H9 (cell line): ENCODE data around the gene DLAT. TPM values are rescaled to one million over a fixed set of nuclear protein-coding genes. Genes with fewer than 3 reads are reported as not detected.
A peak's percentile ranks its signal among the peaks of the same experiment; 100 is the strongest.

Source experiments
- DNase-seq: peaks from one replicate; pipeline ENCODE4 v3.0.0-alpha.2; 2017
- H2AFZ ChIP-seq: one replicate; pipeline ENCODE4 v1.6.1; 2013; ENCODE audit warnings: mild to moderate bottlenecking, low read length, control low read depth, moderate library complexity
- H2AK5ac ChIP-seq: 2 replicates; pipeline ENCODE4 v1.6.1; 2013; ENCODE audit warnings: low read length, control low read depth, mixed read lengths; ENCODE audit not compliant: insufficient read length
- H2BK120ac ChIP-seq: one replicate; pipeline ENCODE4 v1.6.1; 2013; ENCODE audit warnings: low read depth, mild to moderate bottlenecking, low read length, control low read depth, inconsistent platforms; ENCODE audit not compliant: poor library complexity, severe bottlenecking
- H2BK12ac ChIP-seq: 2 replicates; pipeline ENCODE4 v1.6.1; 2013; ENCODE audit warnings: low read length, control low read depth, mixed read lengths, low read depth; ENCODE audit not compliant: insufficient read length
- H2BK15ac ChIP-seq: 2 replicates; pipeline ENCODE4 v1.6.1; 2013; ENCODE audit warnings: low read depth, low read length, control low read depth
- H2BK20ac ChIP-seq: one replicate; pipeline ENCODE4 v1.6.1; 2013; ENCODE audit warnings: low read depth, mild to moderate bottlenecking, low read length, control low read depth, inconsistent platforms; ENCODE audit not compliant: poor library complexity, severe bottlenecking
- H2BK5ac ChIP-seq: 2 replicates; pipeline ENCODE4 v1.6.1; 2013; ENCODE audit warnings: low read length, control low read depth, mixed read lengths; ENCODE audit not compliant: insufficient read length
- H3K14ac ChIP-seq: 2 replicates; pipeline ENCODE4 v1.6.1; 2013; ENCODE audit warnings: low read length, control low read depth; ENCODE audit not compliant: insufficient read depth
- H3K18ac ChIP-seq: 2 replicates; pipeline ENCODE4 v1.6.1; 2013; ENCODE audit warnings: low read depth, mild to moderate bottlenecking, mixed read lengths, low read length, control low read depth; ENCODE audit not compliant: insufficient read length
- H3K23ac ChIP-seq: 2 replicates; pipeline ENCODE4 v1.6.1; 2013; ENCODE audit warnings: low read length, control low read depth, mixed read lengths, low read depth; ENCODE audit not compliant: insufficient read length
- H3K23me2 ChIP-seq: 2 replicates; pipeline ENCODE4 v1.6.1; 2013; ENCODE audit warnings: low read depth, mild to moderate bottlenecking, mixed read lengths, low read length, control low read depth; ENCODE audit not compliant: insufficient read length, poor library complexity, severe bottlenecking
- H3K27ac ChIP-seq: 2 replicates; pipeline ENCODE4 v1.5.1; 2013; ENCODE audit warnings: low read length, control low read depth, mixed read lengths, low read depth; ENCODE audit not compliant: insufficient read length
- H3K27me3 ChIP-seq: 2 replicates; pipeline ENCODE4 v1.6.1; 2013; ENCODE audit warnings: low read length, control low read depth, inconsistent platforms; ENCODE audit not compliant: insufficient read depth
- H3K4ac ChIP-seq: 2 replicates; pipeline ENCODE4 v1.6.1; 2013; ENCODE audit warnings: low read depth, mild to moderate bottlenecking, control low read depth, inconsistent platforms, low read length, moderate library complexity
- H3K4me1 ChIP-seq: 2 replicates; pipeline ENCODE4 v1.6.1; 2013; ENCODE audit warnings: low read length, control low read depth, inconsistent platforms; ENCODE audit not compliant: insufficient read depth
- H3K4me2 ChIP-seq: 2 replicates; pipeline ENCODE4 v1.6.1; 2013; ENCODE audit warnings: low read length, control low read depth, mixed read lengths; ENCODE audit not compliant: insufficient read length, insufficient read depth
- H3K56ac ChIP-seq: 2 replicates; pipeline ENCODE4 v1.6.1; 2013; ENCODE audit warnings: low read depth, mild to moderate bottlenecking, mixed read lengths, low read length, control low read depth; ENCODE audit not compliant: insufficient read length
- H3K79me1 ChIP-seq: 2 replicates; pipeline ENCODE4 v1.6.1; 2013; ENCODE audit warnings: low read depth, mild to moderate bottlenecking, moderate library complexity, low read length, control low read depth, inconsistent platforms; ENCODE audit not compliant: insufficient read depth, poor library complexity, severe bottlenecking
- H3K79me2 ChIP-seq: 2 replicates; pipeline ENCODE4 v1.6.1; 2013; ENCODE audit warnings: low read length, control low read depth, inconsistent platforms; ENCODE audit not compliant: insufficient read depth
- H3K9ac ChIP-seq: 2 replicates; pipeline ENCODE4 v1.6.1; 2013; ENCODE audit warnings: low read length, control low read depth, mixed read lengths; ENCODE audit not compliant: insufficient read length; ENCODE audit errors: extremely low read depth
- H3K9me3 ChIP-seq: one replicate; pipeline ENCODE4 v1.6.1; 2013; ENCODE audit warnings: low read depth, low read length, inconsistent platforms; ENCODE audit not compliant: control insufficient read depth
- H3T11ph ChIP-seq: one replicate; pipeline ENCODE4 v1.6.1; 2013; ENCODE audit warnings: mild to moderate bottlenecking, low read length, control low read depth, inconsistent platforms
- H4K20me1 ChIP-seq: one replicate; pipeline ENCODE4 v1.6.1; 2013; ENCODE audit not compliant: control insufficient read depth, insufficient read length, insufficient read depth
- H4K5ac ChIP-seq: 2 replicates; pipeline ENCODE4 v1.6.1; 2013; ENCODE audit warnings: low read depth, mild to moderate bottlenecking, mixed read lengths, low read length, control low read depth; ENCODE audit not compliant: insufficient read length
- H4K8ac ChIP-seq: replicated peaks from 2 replicates; pipeline ENCODE4 v1.6.1; 2013; ENCODE audit warnings: low read length, control low read depth, mixed read lengths, low read depth; ENCODE audit not compliant: insufficient read length
- H4K91ac ChIP-seq: 2 replicates; pipeline ENCODE4 v1.6.1; 2013; ENCODE audit warnings: low read depth, mild to moderate bottlenecking, moderate library complexity, mixed read lengths, low read length, control low read depth; ENCODE audit not compliant: insufficient read length
- H3K27ac Mint-ChIP-seq, 3 experiments: 2 replicates in 2 of 3; 3 replicates in 1 of 3; pipeline ENCODE4 v1.8.0; 2020 to 2021; ENCODE audit warnings: mixed read lengths in 3 of 3, mild to moderate bottlenecking in 1 of 3, moderate library complexity in 1 of 3
- H3K27me3 Mint-ChIP-seq: 2 replicates; pipeline ENCODE4 v1.8.0; 2021; ENCODE audit warnings: low read depth, mild to moderate bottlenecking, moderate library complexity, mixed read lengths
- H3K36me3 Mint-ChIP-seq, 3 experiments: 2 replicates in 2 of 3; 3 replicates in 1 of 3; pipeline ENCODE4 v1.8.0; 2020 to 2021; ENCODE audit warnings: low read depth in 3 of 3, mixed read lengths in 3 of 3; ENCODE audit not compliant: insufficient read depth in 1 of 3
- H3K4me1 Mint-ChIP-seq, 2 experiments: 2 replicates each; pipeline ENCODE4 v1.8.0; 2020; ENCODE audit warnings: mixed read lengths in 2 of 2
- H3K4me3 Mint-ChIP-seq, 2 experiments: 2 replicates in 1 of 2; 3 replicates in 1 of 2; pipeline ENCODE4 v1.8.0; 2020 to 2021; ENCODE audit warnings: mild to moderate bottlenecking in 2 of 2, mixed read lengths in 2 of 2, moderate library complexity in 1 of 2
- H3K9me3 Mint-ChIP-seq, 2 experiments: 2 replicates in 1 of 2; 3 replicates in 1 of 2; pipeline ENCODE4 v1.8.0; 2020; ENCODE audit warnings: mild to moderate bottlenecking in 2 of 2, mixed read lengths in 2 of 2, moderate library complexity in 1 of 2
- WGBS: extraction: QIAGEN DNeasy Blood & Tissue Kit; methylation state at CpG from one replicate; pipeline ENCODE4 v1.1.7; 2013; ENCODE audit warnings: missing lambda C conversion rate, low lambda C conversion rate, mixed read lengths; ENCODE audit not compliant: insufficient read length; ENCODE audit errors: extremely low coverage; 5-methylcytosine and 5-hydroxymethylcytosine counted together
- total RNA-seq: library from RNA; stranded (reverse); gene quantifications from 2 replicates; pipeline ENCODE4 v1.2.1, GENCODE V29; 2021
- TF ChIP-seq, protein P1 (sequence below): fragments of 200-600 bp; sonication (generic); conservative IDR thresholded peaks from 3 replicates; pipeline ENCODE4 v1.8.0; 2021; ENCODE audit warnings: antibody characterized with exemption, mild to moderate bottlenecking

The DLAT gene
- total RNA-seq, 1 experiment from 2014 or later, result 58.4 TPM

DNA sequence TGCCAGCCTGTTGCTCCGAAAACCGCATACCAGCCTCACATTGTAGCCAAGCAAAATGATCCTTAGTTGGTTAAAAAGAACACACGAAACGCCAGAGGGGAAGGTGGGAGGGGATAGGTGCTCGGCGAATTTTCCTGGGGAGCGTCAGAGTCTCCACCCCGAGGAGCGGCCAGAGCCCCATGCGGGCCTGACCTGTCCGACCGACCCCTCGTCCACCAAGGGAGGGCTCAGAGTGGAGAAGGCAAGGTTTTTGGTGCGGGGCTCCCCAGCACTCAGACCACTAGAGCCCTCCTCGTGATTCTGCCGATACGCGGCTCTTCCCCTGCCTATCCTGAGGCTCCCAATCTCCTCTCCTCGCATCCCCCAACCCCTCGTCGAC lies 48.5 kb upstream of the DLAT start:
- Histone ChIP-seq H3K9me3 (no peaks in the 10 kb centered on the region), H3K4ac (no peak overlapping the region), H3K56ac (no peak overlapping the region), H2BK15ac (no peak overlapping the region), H3K27me3 (no peaks in the 10 kb centered on the region), H3K18ac (peak overlapping the region; percentile 84), H4K20me1 (no peaks in the 10 kb centered on the region), H3K79me2 (no peaks in the 10 kb centered on the region), H4K5ac (no peak overlapping the region), H3K4me1 (peaks cover 4% of the 10 kb centered on the region; the same call in 1 of the 2 replicates), H3K23ac (no peak overlapping the region), H2BK5ac (no peak overlapping the region), H3K14ac (peak overlapping the region; percentile 44; the same call in 1 of the 2 replicates), H4K8ac (no peak overlapping the region), H2AFZ (no peak overlapping the region), H3K23me2 (peaks cover 10% of the 10 kb centered on the region), H2BK12ac (no peak overlapping the region), H4K91ac (no peak overlapping the region), H3K9ac (peak overlapping the region; percentile 70), H3K27ac (no peak overlapping the region), H2BK20ac (no peak overlapping the region), H2BK120ac (no peak overlapping the region), H3K4me2 (peak overlapping the region; percentile 87), H3K79me1 (no peaks in the 10 kb centered on the region), H3T11ph (no peak overlapping the region), H2AK5ac (no peak overlapping the region)
- Mint-ChIP-seq H3K9me3 (no peaks in the 10 kb centered on the region), H3K27ac (peak overlapping the region in 1 of 3 experiments; percentile 45; a peak in 1 of 7 replicates), H3K4me1 (peaks cover 35 to 36% of the 10 kb centered on the region in 2 experiments), H3K36me3 (peaks cover 0 to 4% (median 0%) of the 10 kb centered on the region in 3 experiments; a peak in 2 of 7 replicates), H3K4me3 (peak overlapping the region; percentile 79 to 87), H3K27me3 (peaks cover 12% of the 10 kb centered on the region)
- WGBS, result no CpG with 5 or more reads among the region's 21 CpGs
- TF ChIP-seq, protein P1, sequence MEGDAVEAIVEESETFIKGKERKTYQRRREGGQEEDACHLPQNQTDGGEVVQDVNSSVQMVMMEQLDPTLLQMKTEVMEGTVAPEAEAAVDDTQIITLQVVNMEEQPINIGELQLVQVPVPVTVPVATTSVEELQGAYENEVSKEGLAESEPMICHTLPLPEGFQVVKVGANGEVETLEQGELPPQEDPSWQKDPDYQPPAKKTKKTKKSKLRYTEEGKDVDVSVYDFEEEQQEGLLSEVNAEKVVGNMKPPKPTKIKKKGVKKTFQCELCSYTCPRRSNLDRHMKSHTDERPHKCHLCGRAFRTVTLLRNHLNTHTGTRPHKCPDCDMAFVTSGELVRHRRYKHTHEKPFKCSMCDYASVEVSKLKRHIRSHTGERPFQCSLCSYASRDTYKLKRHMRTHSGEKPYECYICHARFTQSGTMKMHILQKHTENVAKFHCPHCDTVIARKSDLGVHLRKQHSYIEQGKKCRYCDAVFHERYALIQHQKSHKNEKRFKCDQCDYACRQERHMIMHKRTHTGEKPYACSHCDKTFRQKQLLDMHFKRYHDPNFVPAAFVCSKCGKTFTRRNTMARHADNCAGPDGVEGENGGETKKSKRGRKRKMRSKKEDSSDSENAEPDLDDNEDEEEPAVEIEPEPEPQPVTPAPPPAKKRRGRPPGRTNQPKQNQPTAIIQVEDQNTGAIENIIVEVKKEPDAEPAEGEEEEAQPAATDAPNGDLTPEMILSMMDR, result no peak
- DNase-seq, result no peak
